Endothelial cell of umbilical vein (primary cell): ENCODE measurements around the gene OAF. TPM values are rescaled to one million over a fixed set of nuclear protein-coding genes. Genes with fewer than 3 reads are reported as not detected.
A peak's percentile ranks its signal among the peaks of the same experiment; 100 is the strongest.

Experiments used
- BruUV-seq: library from RNA; stranded (reverse); fragments of 400-500 nt; replicated peaks from 2 replicates; lab custom pipeline; 2021; lab: Mats Ljungman, UMichigan
- CTCF ChIA-PET: fragments of 300-600, 350-600 bp; sonication (Branson Sonifier 250); formaldehyde crosslinking; loops from one replicate; lab custom pipeline; 2021; ENCODE audit warnings: antibody characterized with exemption, inconsistent platforms; lab: Charles Lee
- POLR2A ChIA-PET: fragments of 300-600, 350-600 bp; sonication (Branson Sonifier 250); formaldehyde crosslinking; loops from one replicate; lab custom pipeline; 2021; ENCODE audit warnings: antibody characterized with exemption, inconsistent platforms; lab: Charles Lee
- DNase-seq: peaks from one replicate; pipeline ENCODE4 v3.0.0-alpha.2; 2011; ENCODE audit warnings: low read depth, low spot score
- FAIRE-seq: peaks from 2 replicates; lab custom pipeline; 2011; peaks lifted over from hg19 to GRCh38; lab: Jason Lieb, UNC
- H2AFZ ChIP-seq: 2 replicates; pipeline ENCODE4 v1.6.0; 2012; ENCODE audit warnings: low read depth, low read length, control low read depth, inconsistent platforms
- H3K27ac ChIP-seq: 2 replicates; pipeline ENCODE4 v1.5.1; 2011; ENCODE audit warnings: low read depth, mild to moderate bottlenecking, control low read depth, low read length, moderate library complexity; ENCODE audit not compliant: insufficient read depth
- H3K27me3 ChIP-seq, 2 experiments: 2 replicates each; pipeline versions ENCODE4 v1.6.0 to v1.6.1; 2011; ENCODE audit warnings: low read length in 2 of 2, mixed read lengths in 1 of 2; ENCODE audit not compliant: control insufficient read depth in 2 of 2, insufficient read depth in 2 of 2
- H3K36me3 ChIP-seq, 2 experiments: 2 replicates in 1 of 2; 3 replicates in 1 of 2; pipeline ENCODE4 v1.5.1; 2011; ENCODE audit warnings: low read length in 2 of 2, mild to moderate bottlenecking in 1 of 2, moderate library complexity in 1 of 2; ENCODE audit not compliant: control insufficient read depth in 2 of 2, insufficient read depth in 2 of 2; ENCODE audit errors: extremely low read depth in 1 of 2
- H3K4me1 ChIP-seq: 3 replicates; pipeline ENCODE4 v1.5.1; 2011; ENCODE audit warnings: mild to moderate bottlenecking, low read length; ENCODE audit not compliant: control insufficient read depth, insufficient read depth; ENCODE audit errors: extremely low read depth
- H3K4me2 ChIP-seq: 2 replicates; pipeline ENCODE4 v1.6.1; 2011; ENCODE audit warnings: low read length, control low read depth, mixed read lengths; ENCODE audit not compliant: insufficient read depth
- H3K4me3 ChIP-seq, 3 experiments: fragments of 200-600 bp in 1 of 3; sonication (generic), shearing (Covaris generic) in 1 of 3; replicated peaks in 1 of 3; 2 replicates each; pipeline ENCODE4 v1.5.1; 2011 to 2016; ENCODE audit warnings: control low read depth in 3 of 3, low read length in 3 of 3, mild to moderate bottlenecking in 2 of 3, inconsistent platforms in 1 of 3, low read depth in 1 of 3, moderate library complexity in 1 of 3; ENCODE audit not compliant: insufficient read depth in 1 of 3
- H3K79me2 ChIP-seq: 2 replicates; pipeline ENCODE4 v1.6.0; 2012; ENCODE audit warnings: low read length, inconsistent platforms; ENCODE audit not compliant: control insufficient read depth, insufficient read depth
- H3K9ac ChIP-seq: replicated peaks from 2 replicates; pipeline ENCODE3; 2011; ENCODE audit warnings: low read length, control low read depth; ENCODE audit not compliant: insufficient read depth; ENCODE audit errors: extremely low read depth
- H3K9me1 ChIP-seq: replicated peaks from 3 replicates; pipeline ENCODE4 v1.6.0; 2011; ENCODE audit warnings: mild to moderate bottlenecking, low read length; ENCODE audit not compliant: control insufficient read depth, insufficient read depth; ENCODE audit errors: extremely low read depth
- H3K9me3 ChIP-seq: replicated peaks from 2 replicates; pipeline ENCODE4 v1.5.1; 2012; ENCODE audit warnings: low read length, inconsistent platforms; ENCODE audit not compliant: control insufficient read depth, insufficient read depth
- H4K20me1 ChIP-seq: replicated peaks from 2 replicates; pipeline ENCODE3; 2011; ENCODE audit warnings: mild to moderate bottlenecking, low read length; ENCODE audit not compliant: control insufficient read depth, insufficient read depth; ENCODE audit errors: extremely low read depth
- EZH2 ChIP-seq: IDR thresholded peaks from 2 replicates; pipeline ENCODE4 v1.6.1; 2012; ENCODE audit warnings: borderline replicate concordance, low read depth, mild to moderate bottlenecking, moderate library complexity, low read length, inconsistent platforms; ENCODE audit not compliant: severe bottlenecking
- FOS ChIP-seq: IDR thresholded peaks from 2 replicates; pipeline ENCODE4 v1.6.1; 2011; ENCODE audit warnings: mild to moderate bottlenecking, low read length, moderate library complexity, borderline replicate concordance; ENCODE audit not compliant: insufficient read depth
- GATA2 ChIP-seq: IDR thresholded peaks from 2 replicates; pipeline ENCODE4 v1.7.0; 2011; ENCODE audit warnings: low read depth, mild to moderate bottlenecking, moderate library complexity, mixed read lengths, low read length; ENCODE audit not compliant: insufficient read length, insufficient read depth
- JUN ChIP-seq: IDR thresholded peaks from 2 replicates; pipeline ENCODE4 v1.6.1; 2011; ENCODE audit warnings: borderline replicate concordance, low read depth; ENCODE audit not compliant: insufficient read length, insufficient read depth
- MYC ChIP-seq: IDR thresholded peaks from one replicate; pipeline ENCODE4 v1.6.1; 2011; ENCODE audit warnings: mild to moderate bottlenecking, low read depth, low read length
- POLR2A ChIP-seq: IDR thresholded peaks from 2 replicates; pipeline ENCODE4 v1.6.1; 2012; ENCODE audit warnings: low read depth, mild to moderate bottlenecking, control low read depth, low read length
- POLR2AphosphoS5 ChIP-seq: IDR thresholded peaks from 2 replicates; pipeline ENCODE4 v1.6.1; 2012; ENCODE audit warnings: low read depth, mild to moderate bottlenecking, control low read depth, low read length, moderate library complexity; ENCODE audit not compliant: insufficient read depth
- dilution Hi-C: fragments of 300-500 bp; cut with MboI; formaldehyde crosslinking; loops from one replicate; pipeline ENCODE4 v1.15.0; 2019; ENCODE audit warnings: low sequenced_read_pairs; ENCODE audit not compliant: extremely low pct_ligation_motif_present
- intact Hi-C: fragments of 100-400 bp; cut with micrococcal nuclease; formaldehyde crosslinking; loops from one replicate; pipeline ENCODE4 v1.10.0; 2022
- polyA plus RNA-seq, 4 experiments: library from polyadenylated mRNA; depleted of rRNA in 3 of 4; stranded (reverse) in 3 of 4; unstranded in 1 of 4; fragments of >200 nt; gene quantifications; 2 replicates each; pipeline versions ENCODE4 v1.2.1 to v1.2.3, GENCODE V29; 2011 to 2012; ENCODE audit warnings: missing spikeins in 1 of 4
- total RNA-seq: library from RNA; stranded (reverse); gene quantifications from 2 replicates; pipeline ENCODE4 v1.2.3, GENCODE V29; 2021
- TF ChIP-seq, protein P1 (sequence below), 2 donors: IDR thresholded peaks; 1 replicate in 1 of 2; 2 replicates in 1 of 2; pipeline ENCODE4 v1.5.1; 2011; ENCODE audit warnings: low read length in 2 of 2, mild to moderate bottlenecking in 2 of 2, moderate library complexity in 2 of 2, control low read depth in 1 of 2, inconsistent platforms in 1 of 2, low read depth in 1 of 2; ENCODE audit not compliant: insufficient read depth in 1 of 2; ENCODE audit errors: extremely low read depth in 1 of 2
- TF ChIP-seq, protein P2 (sequence below): IDR thresholded peaks from 2 replicates; pipeline ENCODE4 v1.6.1; 2011; ENCODE audit not compliant: insufficient read depth, insufficient read length

OAF gene
- total and polyA plus RNA-seq, 2 donors (not counting 3 experiments of a cell fraction or from before 2014, with no cell fraction given): 32.1 to 33.8 TPM

DNA sequence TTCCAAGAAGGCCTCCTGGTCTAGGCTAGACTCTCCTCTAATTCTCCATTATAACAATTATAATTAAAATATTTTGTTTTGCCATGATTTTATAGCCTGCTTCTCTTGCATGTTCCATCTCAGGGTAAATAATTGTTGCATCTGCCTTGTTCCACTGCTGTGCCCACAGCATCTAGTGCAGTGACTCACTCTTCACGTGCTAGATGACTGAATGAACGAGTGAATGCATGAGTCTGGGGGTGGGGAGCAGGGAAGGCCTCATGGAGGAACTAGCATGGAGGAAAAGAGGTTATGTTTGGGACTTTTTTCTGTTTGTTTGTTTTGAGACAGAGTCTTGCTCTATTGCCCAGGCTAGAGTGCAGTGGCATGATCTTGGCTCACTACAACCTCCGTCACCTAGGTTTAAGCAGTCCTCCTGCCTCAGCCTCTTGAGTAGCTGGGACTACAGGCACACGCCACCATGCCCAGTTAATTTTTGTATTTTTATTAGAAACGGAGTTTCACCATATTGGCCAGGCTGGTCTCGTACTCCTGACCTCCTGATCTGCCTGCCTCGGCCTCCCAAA, 5.2 kb upstream of the OAF start:
- Histone ChIP-seq H3K9me3 (no peaks in the 10 kb centered on the region), H3K27ac (no peak overlapping the region), H2AFZ (no peak overlapping the region), H4K20me1 (no peaks in the 10 kb centered on the region), H3K9ac (no peak overlapping the region), H3K9me1 (no peaks in the 10 kb centered on the region), H3K79me2 (no peaks in the 10 kb centered on the region), H3K27me3 (peaks cover 0 to 10% of the 10 kb centered on the region in 2 experiments), H3K4me1 (peaks cover 20% of the 10 kb centered on the region), H3K4me2 (no peak overlapping the region), H3K4me3 (no peak overlapping the region), H3K36me3 (no peaks in the 10 kb centered on the region)
- POLR2A ChIA-PET: no interaction called here
- TF ChIP-seq JUN: peak; percentile 33
- TF ChIP-seq FOS: peak; percentile 35
- TF ChIP-seq POLR2AphosphoS5: no peak
- no TSS peak for BruUV-seq
- CTCF ChIA-PET: interaction anchor here (1.0 to 1.3 kb wide), 3 partner anchors 20 to 29 kb away, joined by 3 to 4 read pairs (median 3); no protein-coding TSS in a partner anchor
- dilution Hi-C loops (no loop called here), intact Hi-C loops (no loop called here)
- FAIRE-seq (no peak), DNase-seq (no peak)

DNA sequence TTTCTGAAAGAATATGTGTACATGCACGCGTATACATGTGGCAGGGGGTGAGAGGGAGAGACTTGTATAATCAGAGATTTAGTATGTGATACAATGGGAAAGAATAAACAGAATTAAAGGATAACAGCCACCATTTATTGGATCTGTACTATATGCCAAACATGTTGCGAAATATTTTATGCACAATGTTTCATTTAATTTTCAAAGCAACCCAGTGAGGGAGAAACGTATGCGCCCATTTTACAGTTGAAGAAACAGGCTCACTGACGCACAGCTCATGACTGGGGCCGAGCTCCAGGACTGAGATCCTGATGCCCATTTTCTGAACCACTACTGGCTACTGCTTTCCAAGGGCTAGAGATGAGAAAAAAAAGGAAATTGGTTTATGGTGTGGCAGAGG, 3.3 kb upstream of the OAF start:
- peaks cover 4% of the 10 kb centered on the region for H3K79me2 ChIP-seq
- POLR2A ChIA-PET: no interaction called here
- no peaks in the 10 kb centered on the region for H3K36me3 ChIP-seq
- no peak overlapping the region for H3K27ac ChIP-seq
- H2AFZ ChIP-seq: no peak overlapping the region
- no TSS peak for BruUV-seq
- no peak overlapping the region for H3K4me2 ChIP-seq
- H3K9ac ChIP-seq: no peak overlapping the region
- TF ChIP-seq POLR2A (no peak), JUN (no peak), EZH2 (no peak), MYC (no peak), FOS (no peak), GATA2 (no peak), POLR2AphosphoS5 (no peak)
- TF ChIP-seq, protein P1, sequence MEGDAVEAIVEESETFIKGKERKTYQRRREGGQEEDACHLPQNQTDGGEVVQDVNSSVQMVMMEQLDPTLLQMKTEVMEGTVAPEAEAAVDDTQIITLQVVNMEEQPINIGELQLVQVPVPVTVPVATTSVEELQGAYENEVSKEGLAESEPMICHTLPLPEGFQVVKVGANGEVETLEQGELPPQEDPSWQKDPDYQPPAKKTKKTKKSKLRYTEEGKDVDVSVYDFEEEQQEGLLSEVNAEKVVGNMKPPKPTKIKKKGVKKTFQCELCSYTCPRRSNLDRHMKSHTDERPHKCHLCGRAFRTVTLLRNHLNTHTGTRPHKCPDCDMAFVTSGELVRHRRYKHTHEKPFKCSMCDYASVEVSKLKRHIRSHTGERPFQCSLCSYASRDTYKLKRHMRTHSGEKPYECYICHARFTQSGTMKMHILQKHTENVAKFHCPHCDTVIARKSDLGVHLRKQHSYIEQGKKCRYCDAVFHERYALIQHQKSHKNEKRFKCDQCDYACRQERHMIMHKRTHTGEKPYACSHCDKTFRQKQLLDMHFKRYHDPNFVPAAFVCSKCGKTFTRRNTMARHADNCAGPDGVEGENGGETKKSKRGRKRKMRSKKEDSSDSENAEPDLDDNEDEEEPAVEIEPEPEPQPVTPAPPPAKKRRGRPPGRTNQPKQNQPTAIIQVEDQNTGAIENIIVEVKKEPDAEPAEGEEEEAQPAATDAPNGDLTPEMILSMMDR (IDR thresholded peaks at IDR 0.05; ENCODE audit: extremely low read depth in 1 of 2, insufficient read depth in 1 of 2, low read depth in 1 of 2, low read length in 2 of 2): no peak
- TF ChIP-seq, protein P2, sequence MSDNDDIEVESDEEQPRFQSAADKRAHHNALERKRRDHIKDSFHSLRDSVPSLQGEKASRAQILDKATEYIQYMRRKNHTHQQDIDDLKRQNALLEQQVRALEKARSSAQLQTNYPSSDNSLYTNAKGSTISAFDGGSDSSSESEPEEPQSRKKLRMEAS: no peak
- DNase-seq: no peak
- H3K27me3 ChIP-seq: no peaks in the 10 kb centered on the region
- CTCF ChIA-PET: interaction anchor here (1.1 to 2.4 kb wide), 6 partner anchors 18 to 95 kb away, joined by 3 to 8 read pairs (median 6); no protein-coding TSS in a partner anchor
- no peaks in the 10 kb centered on the region for H3K9me3 ChIP-seq
- dilution Hi-C loops (no loop called here), intact Hi-C loops (no loop called here)
- H3K9me1 ChIP-seq: no peaks in the 10 kb centered on the region
- no peaks in the 10 kb centered on the region for H4K20me1 ChIP-seq
- H3K4me3 ChIP-seq: no peak overlapping the region
- no peak for FAIRE-seq
- peaks cover 30% of the 10 kb centered on the region for H3K4me1 ChIP-seq
